Embryonic facial prominence (tissue), 1 donor: Measurements from ENCODE around the gene PDSS2.
"Not testable (repeated sequence)": the region's sequence is repeated elsewhere in the genome, so short reads cannot be mapped to it uniquely, and the experiment has no call there.

Source experiments
- DNase-seq: peaks from one replicate; pipeline ENCODE4 v3.0.0-alpha.2; 2016; ENCODE audit errors: extremely low spot score

PDSS2 gene

GRCh38 chr6:107323133-107323785 lies 136.1 kb downstream of the PDSS2 start:
- no peak for DNase-seq

GRCh38 chr6:107321793-107322192 lies 137.6 kb downstream of the PDSS2 start:
- DNase-seq = no peak

- DNase-seq = no peak
Measured at GRCh38 chr6:107319906-107320530, 139.3 kb downstream of the PDSS2 start.

- no peak for DNase-seq
Measured at GRCh38 chr6:107318100-107318736, 141.1 kb downstream of the PDSS2 start.

GRCh38 chr6:107315114-107315513 lies 144.2 kb downstream of the PDSS2 start:
- DNase-seq = no peak

GRCh38 chr6:107314531-107314939 lies 144.8 kb downstream of the PDSS2 start:
- DNase-seq = no peak

- no peak for DNase-seq
Measured at GRCh38 chr6:107313776-107314175, 145.6 kb downstream of the PDSS2 start.

GRCh38 chr6:107310362-107310761 lies 149.0 kb downstream of the PDSS2 start:
- no peak for DNase-seq

- DNase-seq = no peak
Measured at GRCh38 chr6:107308677-107309076, 150.7 kb downstream of the PDSS2 start.

GRCh38 chr6:107305994-107306393 lies 153.4 kb downstream of the PDSS2 start:
- not testable (repeated sequence) for DNase-seq

GRCh38 chr6:107305391-107305790 lies 154.0 kb downstream of the PDSS2 start:
- no peak for DNase-seq

GRCh38 chr6:107304421-107305025 lies 154.8 kb downstream of the PDSS2 start:
- no peak for DNase-seq

GRCh38 chr6:107293350-107293749 lies 166.0 kb downstream of the PDSS2 start:
- DNase-seq = no peak

GRCh38 chr6:107292715-107293271 lies 166.6 kb downstream of the PDSS2 start:
- no peak for DNase-seq

- DNase-seq = no peak
Measured at GRCh38 chr6:107290491-107290890, 168.9 kb downstream of the PDSS2 start.

- DNase-seq = not testable (repeated sequence)
Measured at GRCh38 chr6:107289258-107289657, 170.1 kb downstream of the PDSS2 start.

GRCh38 chr6:107285683-107286082 lies 173.7 kb downstream of the PDSS2 start:
- DNase-seq = not testable (repeated sequence)

GRCh38 chr6:107284805-107285204 lies 174.6 kb downstream of the PDSS2 start:
- DNase-seq = no peak

- no peak for DNase-seq
Measured at GRCh38 chr6:107280791-107281190, 178.6 kb downstream of the PDSS2 start.

- not testable (repeated sequence) for DNase-seq
Measured at GRCh38 chr6:107280001-107280400, 179.4 kb downstream of the PDSS2 start.

- no peak for DNase-seq
Measured at GRCh38 chr6:107275330-107275865, 184.0 kb downstream of the PDSS2 start.

- no peak for DNase-seq
Measured at GRCh38 chr6:107274288-107274687, 185.1 kb downstream of the PDSS2 start.
